Mammary epithelial cell (primary cell): ENCODE measurements around the gene MAP2K3.
"Not testable (repeated sequence)": the region's sequence is repeated elsewhere in the genome, so short reads cannot be mapped to it uniquely, and the experiment has no call there.

Source experiments
- CTCF ChIP-seq, 2 donors: IDR thresholded peaks in 1 of 2; conservative IDR thresholded peaks in 1 of 2; 2 replicates each; pipeline ENCODE4 v1.5.1; 2011 to 2012; ENCODE audit warnings: inconsistent platforms in 2 of 2, low read length in 2 of 2, mild to moderate bottlenecking in 2 of 2, control low read depth in 1 of 2, low read depth in 1 of 2; ENCODE audit not compliant: insufficient read depth in 1 of 2; ENCODE audit errors: extremely low read depth in 1 of 2
- EZH2 ChIP-seq: IDR thresholded peaks from 2 replicates; pipeline ENCODE4 v1.6.1; 2012; ENCODE audit warnings: low read length, inconsistent platforms, borderline replicate concordance

- TF ChIP-seq EZH2; CTCF (conservative IDR thresholded peaks at IDR 0.05 in 1 of 2, IDR thresholded peaks at IDR 0.05 in 1 of 2; ENCODE audit: extremely low read depth in 1 of 2, insufficient read depth in 1 of 2, low read depth in 1 of 2, low read length in 2 of 2): not testable (repeated sequence)
Measured at GRCh38 chr17:21324741-21325140, 40.2 kb downstream of the MAP2K3 start.
